Measurements from ENCODE around the gene SLC37A1.
"Not testable (repeated sequence)": the region's sequence is repeated elsewhere in the genome, so short reads cannot be mapped to it uniquely, and the experiment has no call there.

Gene SLC37A1

DNA sequence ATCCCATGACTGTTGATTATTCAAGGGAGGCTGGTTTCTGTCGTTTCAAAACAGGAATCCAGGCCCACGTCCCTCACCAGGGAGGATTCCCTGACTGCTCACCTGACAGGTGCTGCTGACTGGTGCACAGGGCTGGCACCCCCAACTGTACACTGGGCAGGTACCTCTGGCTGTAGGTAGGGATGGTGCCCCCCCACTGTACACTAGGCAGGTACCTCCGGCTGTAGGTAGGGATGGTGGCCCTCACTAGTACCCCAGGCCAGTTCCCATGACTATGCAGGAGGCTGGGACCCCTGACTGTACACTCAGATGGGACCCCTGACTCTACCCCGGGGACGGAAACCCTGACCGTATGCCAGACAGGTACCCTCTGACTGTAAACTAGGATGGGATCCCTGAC is 106.2 kb downstream of the SLC37A1 start:
- no peak for DNase-seq (ENCODE audit: low read depth)

DNA sequence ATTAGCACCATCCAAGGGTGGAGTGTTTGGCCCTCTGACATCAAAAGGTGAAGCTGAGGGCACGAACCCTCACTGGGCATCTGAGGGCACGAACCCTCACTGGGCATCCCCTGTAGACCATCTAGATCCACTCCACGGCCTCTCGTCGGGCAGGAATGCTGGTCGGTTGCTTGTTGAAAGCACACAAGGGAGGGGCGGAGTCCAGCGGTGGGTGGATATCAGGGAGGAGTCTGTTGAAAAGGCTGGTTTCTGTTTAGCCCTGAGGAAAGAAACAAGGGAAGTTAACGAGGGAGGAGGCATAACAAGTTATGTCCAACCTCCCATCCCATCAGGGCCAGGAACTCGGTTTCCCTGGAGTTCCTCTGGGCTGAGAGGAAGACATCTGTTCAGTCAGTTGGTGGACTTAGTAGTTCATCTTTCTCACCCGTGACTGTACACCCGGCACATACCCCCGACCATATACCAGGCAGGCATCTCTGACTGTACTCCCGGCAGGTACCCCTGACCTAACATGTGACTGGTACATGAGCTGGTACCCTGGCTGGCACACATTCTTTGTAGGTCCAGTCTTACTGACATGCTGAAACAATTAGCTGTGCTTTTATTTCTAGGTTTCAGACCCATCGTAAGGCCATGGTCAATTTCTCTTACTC is 107.6 kb downstream of the SLC37A1 start:
- DNase-seq (ENCODE audit: low read depth), result no peak

GRCh38 chr21:42621819-42622177 is 108.1 kb downstream of the SLC37A1 start:
- no peak for DNase-seq (ENCODE audit: low read depth)

DNA sequence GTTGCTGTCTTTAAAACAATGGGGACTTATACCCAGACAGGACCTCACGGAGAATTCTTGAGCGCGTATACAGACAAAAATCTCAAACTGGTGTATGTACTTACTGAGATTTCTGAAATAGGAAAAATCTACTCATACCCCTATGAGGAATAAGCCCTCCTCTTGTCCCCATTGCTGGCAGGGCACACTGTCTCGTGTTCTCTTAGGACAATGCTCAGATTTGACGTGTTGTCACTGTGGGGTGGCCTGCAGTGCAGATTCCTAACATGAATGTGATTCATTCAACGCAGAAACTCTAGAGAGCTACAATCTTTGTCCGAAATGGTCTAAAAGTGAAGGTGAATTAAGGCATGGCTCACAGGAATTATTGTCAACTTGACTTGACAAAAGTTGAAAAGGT is 108.6 kb downstream of the SLC37A1 start:
- no peak for DNase-seq (ENCODE audit: low read depth)

- DNase-seq (ENCODE audit: low read depth), result no peak
Measured at GRCh38 chr21:42623694-42624093, 110.0 kb downstream of the SLC37A1 start.

GRCh38 chr21:42624095-42624790 is 110.6 kb downstream of the SLC37A1 start:
- DNase-seq (ENCODE audit: low read depth), result no peak

DNA sequence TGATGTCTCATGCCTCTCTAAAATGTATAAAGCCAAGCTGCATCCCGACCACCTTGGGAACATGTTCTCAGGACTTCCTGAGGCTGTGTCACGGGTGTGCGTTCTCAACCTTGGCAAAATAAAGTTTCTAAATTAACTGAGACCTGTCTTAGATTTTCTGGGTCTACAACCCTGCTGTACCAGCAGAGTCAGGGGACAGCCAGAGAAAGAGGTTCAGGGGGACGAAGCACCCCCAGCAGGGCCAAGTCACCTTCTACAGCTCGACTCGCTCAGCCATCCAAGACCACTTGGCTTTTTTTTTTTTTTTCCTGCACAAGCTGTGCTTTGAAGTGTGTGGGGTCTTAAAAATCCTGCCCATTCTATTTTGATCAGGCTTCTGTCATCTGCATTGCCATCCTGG is 111.3 kb downstream of the SLC37A1 start:
- DNase-seq (ENCODE audit: low read depth), result no peak

DNA sequence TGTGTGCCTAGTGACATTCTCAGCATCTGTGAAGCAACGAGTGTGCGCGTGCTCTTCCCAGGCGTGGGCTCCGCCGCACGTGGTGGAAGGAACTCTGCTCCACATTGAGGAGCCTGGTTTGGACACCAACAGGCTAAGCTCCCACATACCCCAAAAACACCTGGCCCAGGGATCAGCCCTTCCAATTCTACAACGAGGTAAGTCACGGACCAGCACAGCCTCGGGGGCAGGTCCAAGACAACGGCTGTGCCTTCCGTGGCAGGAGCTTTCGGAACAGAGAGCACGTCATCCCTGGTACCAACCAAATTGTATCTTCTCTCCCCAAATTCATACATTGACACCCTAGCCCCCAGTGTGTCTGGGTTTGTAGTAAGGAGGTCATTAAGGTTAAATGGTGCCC is 112.5 kb downstream of the SLC37A1 start:
- DNase-seq (ENCODE audit: low read depth), result no peak

- no peak for DNase-seq (ENCODE audit: low read depth)
Measured at GRCh38 chr21:42627527-42628289, 114.1 kb downstream of the SLC37A1 start.

DNA sequence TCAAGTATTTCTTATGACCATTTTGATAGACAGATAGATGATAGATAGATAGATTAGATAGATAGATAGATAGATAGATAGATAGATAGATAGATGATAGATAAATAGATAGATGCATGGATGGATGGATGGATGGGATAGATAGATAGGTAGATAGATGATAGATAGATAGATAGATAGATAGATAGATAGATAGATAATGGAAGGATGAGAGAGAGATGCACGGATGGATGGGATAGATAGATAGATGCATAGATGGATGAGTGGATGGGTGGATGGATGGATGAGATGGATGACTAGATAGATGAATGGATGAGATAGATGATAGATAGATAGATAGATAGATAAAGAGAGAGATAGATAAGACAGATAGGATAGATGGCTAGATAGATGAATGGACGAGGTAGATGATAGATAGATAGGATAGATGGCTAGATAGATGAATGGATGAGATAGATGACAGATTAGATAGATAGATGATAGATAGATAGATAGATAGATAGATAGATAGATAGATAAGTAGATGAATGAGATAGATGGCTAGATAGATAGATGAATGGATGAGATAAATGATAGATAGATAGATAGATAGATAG is 114.9 kb downstream of the SLC37A1 start:
- not testable (repeated sequence) for DNase-seq (ENCODE audit: low read depth)

DNA sequence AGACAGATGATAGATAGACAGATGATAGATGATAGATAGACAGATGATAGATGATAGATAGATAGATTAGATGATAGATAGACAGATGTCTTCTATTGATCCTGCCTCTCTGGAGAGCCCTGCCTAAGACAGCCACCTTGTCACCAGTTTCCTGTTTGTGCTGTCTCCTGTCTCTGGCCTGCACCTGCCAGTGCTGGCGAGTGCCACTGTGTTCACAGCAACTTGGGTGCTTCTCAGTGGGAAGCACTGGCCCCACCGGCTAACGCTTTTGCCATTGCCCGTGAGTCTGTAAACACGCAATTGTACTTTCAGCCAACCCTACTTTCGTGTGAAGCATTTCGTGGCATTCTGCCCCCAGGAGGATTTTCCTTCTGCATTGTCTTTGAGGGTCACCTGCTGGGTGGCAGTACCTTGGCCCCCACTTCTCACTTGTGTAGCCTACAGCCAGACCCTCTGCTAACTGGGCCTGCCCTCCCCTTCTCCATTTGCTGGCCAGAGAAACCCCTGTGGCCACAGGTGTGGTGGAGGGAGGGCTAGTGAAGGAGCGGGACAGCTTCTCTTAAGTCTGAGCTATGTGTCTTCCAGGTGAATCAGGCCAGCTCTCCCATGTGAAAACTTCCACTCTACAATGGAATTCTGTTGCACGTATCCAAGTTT is 116.4 kb downstream of the SLC37A1 start:
- DNase-seq (ENCODE audit: low read depth), result no peak

DNA sequence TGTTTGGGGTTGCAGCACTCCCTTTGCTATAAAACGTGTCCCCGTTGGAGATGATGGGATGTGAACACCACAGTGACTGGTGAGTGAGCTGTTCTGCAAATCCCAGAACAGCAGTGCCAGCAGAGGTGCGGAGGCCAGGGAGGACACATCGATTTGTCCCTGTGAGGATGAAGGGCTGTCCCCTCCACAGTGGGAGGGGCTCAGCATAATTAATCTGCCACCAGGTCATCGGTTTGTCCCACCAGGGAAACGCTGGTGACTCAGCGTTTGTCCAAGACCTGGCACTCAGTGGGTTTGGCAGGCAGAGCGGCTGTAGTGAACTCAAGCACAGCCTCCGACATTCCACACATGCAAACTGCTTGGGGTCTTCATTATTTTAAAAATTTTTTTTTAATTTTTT is 117.0 kb downstream of the SLC37A1 start:
- DNase-seq (ENCODE audit: low read depth), result no peak
